HFF-Myc (cell line): ENCODE measurements around the gene IL4I1.

ENCODE experiments used
- DNase-seq: peaks from one replicate; pipeline ENCODE4 v3.0.0-alpha.2; 2011; ENCODE audit warnings: low read depth; ENCODE audit errors: extremely low read depth
- H3K4me3 ChIP-seq: replicated peaks from 2 replicates; pipeline ENCODE4 v1.5.1; 2011; ENCODE audit warnings: low read depth, mild to moderate bottlenecking, control low read depth, low read length
- CTCF ChIP-seq: IDR thresholded peaks from 2 replicates; pipeline ENCODE4 v1.5.1; 2012; ENCODE audit warnings: mild to moderate bottlenecking, low read depth, low read length, control low read depth; ENCODE audit errors: missing control alignments

The IL4I1 gene

GRCh38 chr19:49877879-49878743 lies 18.6 kb downstream of the IL4I1 start:
- peak; percentile 87 for DNase-seq
- no peak for TF ChIP-seq CTCF
- H3K4me3 ChIP-seq = peak overlapping the region; percentile 91

- H3K4me3 ChIP-seq = peak within 1 kb of the TSS; percentile 91
- no peak for TF ChIP-seq CTCF
- peak; percentile 100 for DNase-seq
Observed at GRCh38 chr19:49877020-49877878, 19.4 kb downstream of the IL4I1 start, which contains the start of the genes AKT1S1 and TBC1D17. Gene AKT1S1, minus strand, starts transcription at chr19:49877355. Its CDS starts 4,060 bp downstream, at chr19:49873295. Gene TBC1D17, plus strand, starts transcription at chr19:49877702. Its CDS starts 22 bp downstream, at chr19:49877724.

- TF ChIP-seq CTCF = no peak
- peak; percentile 96 for DNase-seq
- peak overlapping the region; percentile 91 for H3K4me3 ChIP-seq
Observed at GRCh38 chr19:49876422-49877019, 20.2 kb downstream of the IL4I1 start.

- H3K4me3 ChIP-seq = peak overlapping the region; percentile 91
- no peak for DNase-seq
- no peak for TF ChIP-seq CTCF
Observed at GRCh38 chr19:49875857-49876421, 20.7 kb downstream of the IL4I1 start.

GRCh38 chr19:49875177-49875576 lies 21.5 kb downstream of the IL4I1 start:
- no peak for TF ChIP-seq CTCF
- DNase-seq = no peak
- peak overlapping the region; percentile 91 for H3K4me3 ChIP-seq

- DNase-seq = no peak
- peak overlapping the region; percentile 91 for H3K4me3 ChIP-seq
- no peak for TF ChIP-seq CTCF
Observed at GRCh38 chr19:49874503-49875157, 22.1 kb downstream of the IL4I1 start.
